GM21825 (cell line): ENCODE results near the gene SLAIN2.

ENCODE experiments used
- ATAC-seq: cut with Tn5 transposase; IDR thresholded peaks from one replicate; pipeline ENCODE4 v1.9.1; 2021; ENCODE audit warnings: mild to moderate bottlenecking, moderate library complexity; ENCODE audit not compliant: unreplicated experiment

SLAIN2 gene

GRCh38 chr4:48368389-48368788, 27.1 kb downstream of the SLAIN2 start:
- ATAC-seq: no peak

GRCh38 chr4:48369248-48369647, 27.9 kb downstream of the SLAIN2 start:
- no peak for ATAC-seq

GRCh38 chr4:48369771-48370170, 28.4 kb downstream of the SLAIN2 start:
- ATAC-seq: no peak

- no peak for ATAC-seq
Measured at GRCh38 chr4:48370260-48371134, 29.2 kb downstream of the SLAIN2 start.

- ATAC-seq: no peak
Measured at GRCh38 chr4:48372272-48372671, 30.9 kb downstream of the SLAIN2 start.

- no peak for ATAC-seq
Measured at GRCh38 chr4:48375651-48376304, 34.4 kb downstream of the SLAIN2 start.

GRCh38 chr4:48379587-48380180, 38.4 kb downstream of the SLAIN2 start:
- ATAC-seq: no peak

- ATAC-seq: no peak
Measured at GRCh38 chr4:48380583-48381167, 39.3 kb downstream of the SLAIN2 start.

- ATAC-seq: no peak
Measured at GRCh38 chr4:48388525-48389154, 47.3 kb downstream of the SLAIN2 start.

GRCh38 chr4:48396043-48396442, 54.7 kb downstream of the SLAIN2 start:
- ATAC-seq: no peak

- no peak for ATAC-seq
Measured at GRCh38 chr4:48400416-48400815, 59.1 kb downstream of the SLAIN2 start.

GRCh38 chr4:48403358-48403757, 62.0 kb downstream of the SLAIN2 start:
- no peak for ATAC-seq

- ATAC-seq: no peak
Measured at GRCh38 chr4:48403779-48404178, 62.5 kb downstream of the SLAIN2 start.

GRCh38 chr4:48405924-48406323, 64.6 kb downstream of the SLAIN2 start:
- no peak for ATAC-seq

- ATAC-seq: no peak
Measured at GRCh38 chr4:48409203-48409602, 67.9 kb downstream of the SLAIN2 start.

GRCh38 chr4:48410812-48411211, 69.5 kb downstream of the SLAIN2 start:
- no peak for ATAC-seq

GRCh38 chr4:48420144-48420543, 78.8 kb downstream of the SLAIN2 start:
- ATAC-seq: no peak

GRCh38 chr4:48421101-48421500, 79.8 kb downstream of the SLAIN2 start:
- ATAC-seq: no peak

GRCh38 chr4:48428926-48429325, 87.6 kb downstream of the SLAIN2 start:
- ATAC-seq: no peak

GRCh38 chr4:48429709-48430474, 88.6 kb downstream of the SLAIN2 start:
- no peak for ATAC-seq
